GM10248 (cell line): ENCODE data around the gene RLBP1.
"Not testable (repeated sequence)": the region's sequence is repeated elsewhere in the genome, so short reads cannot be mapped to it uniquely, and the experiment has no call there.

Experiments
- CTCF ChIA-PET: fragments of 300-600 bp; sonication (Branson Sonifier 250); formaldehyde crosslinking; extraction: SDS; loops from one replicate; lab custom pipeline; 2021; ENCODE audit warnings: antibody characterized with exemption; lab: Yijun Ruan, JAX
- POLR2A ChIA-PET: fragments of 350-650 bp; sonication (Branson Sonifier 250); formaldehyde crosslinking; extraction: SDS; loops from one replicate; lab custom pipeline; 2020; ENCODE audit warnings: antibody characterized with exemption; lab: Yijun Ruan, JAX
- DNase-seq: peaks from one replicate; pipeline ENCODE4 v3.0.0; 2012; ENCODE audit errors: extremely low spot score
- TF ChIP-seq, protein P1 (sequence below): IDR thresholded peaks from 2 replicates; pipeline ENCODE4 v1.5.1; 2012; ENCODE audit warnings: mild to moderate bottlenecking, low read depth; ENCODE audit errors: extremely low read depth, missing control alignments, control extremely low read depth

Gene RLBP1

GRCh38 chr15:89243046-89243690, 21.8 kb upstream of the RLBP1 start:
- DNase-seq: no peak
- TF ChIP-seq, protein P1, sequence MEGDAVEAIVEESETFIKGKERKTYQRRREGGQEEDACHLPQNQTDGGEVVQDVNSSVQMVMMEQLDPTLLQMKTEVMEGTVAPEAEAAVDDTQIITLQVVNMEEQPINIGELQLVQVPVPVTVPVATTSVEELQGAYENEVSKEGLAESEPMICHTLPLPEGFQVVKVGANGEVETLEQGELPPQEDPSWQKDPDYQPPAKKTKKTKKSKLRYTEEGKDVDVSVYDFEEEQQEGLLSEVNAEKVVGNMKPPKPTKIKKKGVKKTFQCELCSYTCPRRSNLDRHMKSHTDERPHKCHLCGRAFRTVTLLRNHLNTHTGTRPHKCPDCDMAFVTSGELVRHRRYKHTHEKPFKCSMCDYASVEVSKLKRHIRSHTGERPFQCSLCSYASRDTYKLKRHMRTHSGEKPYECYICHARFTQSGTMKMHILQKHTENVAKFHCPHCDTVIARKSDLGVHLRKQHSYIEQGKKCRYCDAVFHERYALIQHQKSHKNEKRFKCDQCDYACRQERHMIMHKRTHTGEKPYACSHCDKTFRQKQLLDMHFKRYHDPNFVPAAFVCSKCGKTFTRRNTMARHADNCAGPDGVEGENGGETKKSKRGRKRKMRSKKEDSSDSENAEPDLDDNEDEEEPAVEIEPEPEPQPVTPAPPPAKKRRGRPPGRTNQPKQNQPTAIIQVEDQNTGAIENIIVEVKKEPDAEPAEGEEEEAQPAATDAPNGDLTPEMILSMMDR: no peak
- ChIA-PET POLR2A (no interaction called here), CTCF (interaction anchor here (1.0 to 3.0 kb wide), 11 partner anchors 9 to 62 kb away, joined by 3 to 32 read pairs (median 4); no protein-coding TSS in a partner anchor)

- CTCF ChIA-PET: interaction anchor here (1.0 to 2.2 kb wide), 2 partner anchors 34 to 69 kb away, joined by 3 to 9 read pairs; no protein-coding TSS in a partner anchor
- DNase-seq, POLR2A ChIA-PET: not testable (repeated sequence)
Observed at GRCh38 chr15:89239883-89240810, 18.8 kb upstream of the RLBP1 start.

DNA sequence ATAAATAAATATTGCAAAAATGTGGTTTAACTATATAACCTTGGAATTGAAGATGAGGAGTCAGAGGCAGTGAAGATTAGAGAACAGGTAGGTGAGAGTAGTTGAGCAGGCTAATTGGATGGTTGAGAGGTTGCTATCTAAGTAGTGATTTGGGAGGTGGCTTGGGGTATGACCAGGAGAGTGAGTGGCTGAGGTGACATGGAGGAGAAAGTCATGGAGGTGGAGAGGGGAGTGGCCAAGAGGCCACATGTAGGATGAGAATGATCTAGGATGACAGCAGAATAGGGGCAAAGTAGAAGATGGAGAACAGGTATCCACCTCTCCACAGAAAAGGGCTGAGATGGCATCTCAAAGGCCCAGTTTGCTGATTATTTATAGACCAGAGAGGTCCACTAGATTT, 10.5 kb upstream of the RLBP1 start:
- TF ChIP-seq, protein P1: no peak

GRCh38 chr15:89230277-89230676, 8.9 kb upstream of the RLBP1 start:
- ChIA-PET CTCF (interaction anchor here (1.2 to 3.0 kb wide), 4 partner anchors 11 to 37 kb away, joined by 3 to 17 read pairs (median 4); partner anchors contain the start of gene FANCI), POLR2A (no interaction called here)
- TF ChIP-seq, protein P1: no peak
- no peak for DNase-seq

More for the DNA sequence above, 10.5 kb upstream of the RLBP1 start:
- ChIA-PET CTCF (interaction anchor here (1.2 to 3.0 kb wide), 2 partner anchors 25 to 49 kb away, joined by 3 to 17 read pairs; no protein-coding TSS in a partner anchor), POLR2A (no interaction called here)
- DNase-seq: no peak

DNA sequence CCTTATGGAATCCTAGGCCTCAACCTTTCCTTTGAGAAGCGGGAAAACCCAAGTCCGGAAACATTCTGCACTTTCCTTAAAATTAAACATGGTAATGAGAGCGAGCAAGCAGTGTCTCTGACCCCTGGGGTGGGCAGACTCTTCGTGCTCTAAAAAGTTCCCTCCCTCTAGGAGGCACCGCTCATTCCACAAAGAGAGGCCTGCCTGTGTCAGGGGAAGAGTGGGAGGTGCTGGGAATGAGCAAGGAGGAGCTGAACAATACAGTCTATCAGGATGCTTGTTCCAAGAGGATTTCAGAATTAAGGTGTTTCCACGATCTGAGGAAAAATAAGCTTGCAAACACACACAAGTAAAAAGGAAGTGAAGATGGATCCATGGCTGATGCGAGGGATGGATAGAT, 6.0 kb upstream of the RLBP1 start:
- TF ChIP-seq, protein P1: no peak
- POLR2A ChIA-PET: no interaction called here
- no peak for DNase-seq
- CTCF ChIA-PET: interaction anchor here (1.7 to 1.8 kb wide), 2 partner anchors 21 to 170 kb away, joined by 3 to 5 read pairs; no protein-coding TSS in a partner anchor

- ChIA-PET CTCF (interaction anchor here (0.7 to 6.0 kb wide), 3 partner anchors 16 to 29 kb away, joined by 3 to 57 read pairs (median 3); no protein-coding TSS in a partner anchor), POLR2A (no interaction called here)
- TF ChIP-seq, protein P1: no peak
- no peak for DNase-seq
Observed at GRCh38 chr15:89226359-89227221, 5.2 kb upstream of the RLBP1 start.
